ENCODE measurements around the gene SLC25A21.

- no peak for TF ChIP-seq POLR2A (IDR thresholded peaks at IDR 0.05; ENCODE audit: low read length)
- no peak for TF ChIP-seq GATA1 (IDR thresholded peaks at IDR 0.05; ENCODE audit: low read depth, low read length)
Observed at GRCh38 chr14:37082449-37082848, 90.0 kb downstream of the SLC25A21 start.
